C4-2B (cell line): ENCODE measurements around the gene BTNL8.

ENCODE experiments used
- CTCF ChIP-seq: fragments of 450-650 bp; conservative IDR thresholded peaks from 2 replicates; pipeline ENCODE4 v1.5.1; 2017; ENCODE audit warnings: mild to moderate bottlenecking
- ZFX ChIP-seq: fragments of 450-650 bp; IDR thresholded peaks from 2 replicates; pipeline ENCODE4 v1.6.1; 2017

GRCh38 chr5:180922932-180923331 is 24.0 kb downstream of the BTNL8 start:
- TF ChIP-seq CTCF (no peak), ZFX (no peak)
